HG02588 (cell line): Measurements from ENCODE around the gene JADE1.

ENCODE experiments used
- ATAC-seq: cut with Tn5 transposase; IDR thresholded peaks from one replicate; pipeline ENCODE4 v1.9.1; 2021; ENCODE audit warnings: mild to moderate bottlenecking, moderate library complexity; ENCODE audit not compliant: unreplicated experiment

Gene JADE1

DNA sequence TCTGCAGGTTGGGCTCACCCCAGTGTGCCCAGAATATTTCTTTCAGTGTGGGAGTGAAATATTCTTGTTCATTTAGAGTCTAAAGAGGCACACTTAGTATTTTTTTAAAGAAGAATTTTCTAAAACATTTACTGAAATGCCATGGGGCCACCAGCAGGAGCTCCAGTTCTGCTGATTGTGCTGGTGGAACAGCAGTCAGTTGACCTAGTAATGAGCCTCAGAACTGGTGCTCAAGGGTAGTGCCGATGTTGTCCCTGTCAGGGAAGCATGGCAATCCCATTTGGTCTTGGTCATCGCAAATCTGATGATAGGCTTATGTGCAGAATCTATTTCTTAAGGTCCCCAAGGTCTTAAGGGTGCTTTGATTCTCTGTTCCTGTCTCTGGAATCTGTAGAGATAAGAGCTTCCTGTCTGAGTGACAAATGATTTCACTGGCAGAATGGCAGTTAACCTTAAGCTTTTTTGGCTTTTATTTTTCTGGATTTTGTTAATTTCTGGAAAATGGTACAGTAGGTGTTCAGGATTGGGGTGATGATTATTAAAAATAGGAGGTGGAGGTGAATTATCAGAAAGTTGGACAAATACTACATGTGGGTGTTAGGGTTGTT, 31.3 kb downstream of the JADE1 start:
- ATAC-seq = no peak

DNA sequence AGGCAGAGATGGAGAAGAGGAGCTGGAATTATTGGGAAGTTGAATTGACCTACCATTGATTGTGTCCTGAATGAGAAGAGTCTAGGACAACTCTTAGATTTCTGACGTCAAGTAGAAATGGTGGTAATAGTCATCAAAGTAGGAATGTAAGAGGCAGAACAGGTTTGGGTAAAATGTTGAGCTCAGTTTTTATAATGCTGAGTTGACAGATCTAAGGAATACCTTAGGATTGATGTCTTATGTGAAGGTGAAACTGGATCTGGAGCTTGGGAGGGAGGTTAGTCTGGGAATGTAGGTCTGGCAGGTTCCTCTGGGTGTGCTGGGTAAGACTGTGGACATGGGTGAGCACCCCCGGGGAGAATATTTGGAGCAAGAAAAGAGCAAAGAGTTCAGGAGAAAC, 31.9 kb downstream of the JADE1 start:
- ATAC-seq = no peak

DNA sequence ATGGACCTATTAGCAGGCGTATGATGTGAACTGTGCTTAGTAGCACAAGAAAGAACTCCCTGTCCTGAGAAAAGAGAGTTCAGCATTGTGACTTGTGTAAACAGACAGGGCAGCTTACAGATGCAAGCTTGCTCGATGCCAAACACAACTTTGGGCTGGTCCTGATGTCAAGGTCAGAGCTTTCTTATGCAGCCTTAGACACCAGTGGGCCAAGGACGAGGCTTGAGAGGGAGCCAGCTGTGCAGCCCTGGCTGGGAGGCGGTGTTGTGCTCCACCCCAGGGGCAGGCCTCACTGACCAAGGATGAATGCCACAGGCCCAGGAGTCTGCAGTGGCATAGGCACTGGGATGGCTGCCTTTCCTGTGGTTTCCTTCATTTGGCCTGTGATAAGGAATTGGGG, 35.4 kb downstream of the JADE1 start:
- ATAC-seq = no peak

DNA sequence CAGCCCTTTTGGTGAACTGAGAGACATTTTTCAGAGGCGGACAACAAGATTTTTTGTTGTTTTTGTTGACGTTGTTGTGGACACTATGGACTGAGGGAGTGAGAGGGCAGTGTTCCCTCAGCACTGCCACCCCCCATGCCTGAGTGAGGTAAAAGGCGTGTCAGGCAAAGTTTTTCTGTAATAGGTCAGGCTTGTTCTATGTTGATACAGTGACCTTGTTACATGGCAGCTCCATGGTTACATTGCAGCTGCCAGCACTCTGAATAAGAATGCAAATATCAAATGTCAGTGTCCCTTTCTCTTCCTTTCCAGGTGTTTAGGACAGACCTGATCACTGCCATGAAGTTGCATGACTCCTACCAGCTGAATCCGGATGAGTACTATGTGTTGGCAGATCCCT, 36.6 kb downstream of the JADE1 start:
- ATAC-seq = no peak

DNA sequence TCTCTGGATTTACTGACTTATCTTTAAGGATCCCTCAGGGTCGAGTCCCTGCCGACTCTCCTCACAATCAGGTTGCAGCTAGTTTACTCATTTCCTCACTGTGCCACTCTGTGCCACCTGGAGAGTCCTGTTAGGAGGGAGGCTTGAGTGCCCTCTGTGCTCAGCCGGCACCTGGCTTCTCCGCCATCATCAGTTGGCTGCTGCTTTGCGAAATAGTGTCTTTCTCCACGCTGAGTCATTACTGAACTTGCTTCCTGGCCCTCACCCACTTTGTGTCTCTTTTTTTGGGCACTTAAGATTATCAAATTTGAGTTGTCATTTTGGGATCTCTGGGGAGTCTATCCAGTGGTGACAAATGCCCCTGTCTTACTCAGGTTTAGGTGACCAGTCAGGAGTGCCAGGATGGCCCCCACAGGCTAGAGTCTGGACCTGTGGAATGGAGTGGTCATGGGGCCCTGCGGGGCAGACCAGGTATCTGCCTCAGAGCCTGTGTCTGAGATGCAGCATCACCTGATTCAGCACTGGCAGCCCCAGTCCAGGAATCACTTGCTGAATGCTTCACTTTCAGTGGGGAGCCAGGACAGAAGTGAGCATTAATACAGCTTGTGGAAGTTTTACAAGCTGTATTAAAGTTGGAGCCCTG, 37.7 kb downstream of the JADE1 start:
- ATAC-seq = no peak

DNA sequence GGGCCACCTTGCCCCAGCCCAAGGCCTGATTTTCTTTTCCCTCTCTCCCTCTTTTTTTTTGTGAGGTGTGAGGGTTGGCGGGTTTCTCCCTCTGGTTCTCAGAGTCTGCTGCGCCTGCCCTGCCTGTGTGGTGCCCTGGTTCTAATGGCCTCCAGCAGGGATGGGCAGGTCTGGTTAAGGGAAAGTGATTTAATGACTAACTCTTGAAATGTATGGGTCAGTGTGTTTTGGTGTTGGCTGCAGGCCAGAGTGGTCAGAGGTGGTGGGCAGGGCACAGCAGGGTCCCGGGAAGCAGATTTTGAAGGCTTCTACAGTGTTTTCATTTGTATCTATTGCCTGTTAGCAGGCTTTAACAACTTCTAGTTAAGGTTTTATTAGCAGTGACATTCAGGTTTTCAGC, 39.0 kb downstream of the JADE1 start:
- ATAC-seq = no peak

DNA sequence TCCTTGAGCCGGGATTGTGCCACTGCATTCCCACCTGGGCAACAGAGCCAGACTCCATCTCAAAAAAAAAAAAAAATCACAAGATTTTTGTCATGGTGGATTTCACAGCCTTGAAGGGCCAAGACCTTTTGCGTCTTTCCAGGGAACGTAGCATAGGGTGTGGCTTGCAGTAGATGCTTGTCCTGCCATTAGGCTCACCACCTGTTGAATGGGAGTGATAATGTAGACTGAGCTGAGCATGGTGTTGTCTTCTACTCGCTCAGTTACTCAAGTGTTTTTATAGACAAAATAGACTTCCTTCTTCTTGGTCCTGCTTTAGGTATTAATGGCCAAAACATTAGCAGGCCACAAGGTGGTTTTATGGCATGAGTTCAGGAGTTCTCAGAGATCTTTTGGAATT, 40.8 kb downstream of the JADE1 start:
- ATAC-seq = no peak

DNA sequence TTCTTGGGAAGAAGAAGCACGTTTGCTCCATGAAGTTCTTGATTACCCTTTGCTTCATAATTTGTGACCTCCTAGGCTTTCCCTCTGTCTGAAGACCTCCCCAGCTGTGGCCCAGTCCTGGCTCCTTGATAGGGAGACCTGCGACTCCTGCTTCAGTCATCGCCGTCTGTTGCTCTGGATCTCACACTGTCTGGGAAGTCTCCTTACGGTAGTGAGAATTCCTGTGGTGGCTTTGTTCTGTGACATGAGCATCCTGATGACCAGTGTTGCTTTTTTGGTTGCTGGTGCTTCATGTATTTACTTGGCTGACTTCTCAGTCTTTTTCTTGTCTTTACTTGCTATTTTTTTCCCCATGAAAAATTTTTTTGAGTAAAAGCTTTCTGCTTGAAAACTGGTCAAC, 44.2 kb downstream of the JADE1 start:
- ATAC-seq = no peak

DNA sequence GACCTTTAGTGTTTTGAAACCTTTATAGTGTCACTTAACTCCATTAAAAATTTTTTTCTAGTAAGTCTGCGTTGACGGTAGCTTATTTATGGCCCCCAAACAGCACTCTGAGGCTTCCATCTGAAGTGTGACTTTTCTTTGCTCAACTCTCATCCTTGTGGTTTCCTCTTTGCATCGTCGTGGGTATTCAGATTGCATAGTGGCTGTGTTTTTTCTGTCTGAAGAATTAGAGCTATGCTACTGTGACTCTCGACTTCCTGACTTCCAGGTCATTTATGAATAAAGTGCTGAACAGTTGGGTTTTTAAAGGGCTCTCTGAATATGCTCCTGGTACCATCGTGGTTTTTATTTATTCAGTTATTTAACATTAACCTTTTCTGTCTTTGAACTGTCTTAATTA, 44.9 kb downstream of the JADE1 start:
- peak; percentile 73 for ATAC-seq

DNA sequence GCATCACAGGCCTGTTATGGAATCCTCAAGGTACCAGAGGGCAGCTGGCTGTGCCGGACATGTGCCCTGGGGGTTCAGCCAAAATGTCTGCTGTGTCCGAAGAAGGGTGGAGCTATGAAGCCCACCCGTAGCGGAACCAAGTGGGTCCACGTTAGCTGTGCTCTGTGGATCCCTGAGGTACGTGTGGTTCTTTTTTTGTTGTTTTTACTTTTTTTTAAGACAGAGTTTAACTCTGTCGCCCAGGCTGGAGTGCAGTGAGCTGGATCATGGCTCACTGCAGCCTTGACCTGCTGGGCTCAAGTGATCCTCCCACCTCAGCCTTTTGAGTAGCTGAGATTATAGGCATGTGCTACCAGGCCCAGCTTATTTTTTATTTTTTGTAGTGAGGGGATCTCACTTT, 46.1 kb downstream of the JADE1 start:
- no peak for ATAC-seq

DNA sequence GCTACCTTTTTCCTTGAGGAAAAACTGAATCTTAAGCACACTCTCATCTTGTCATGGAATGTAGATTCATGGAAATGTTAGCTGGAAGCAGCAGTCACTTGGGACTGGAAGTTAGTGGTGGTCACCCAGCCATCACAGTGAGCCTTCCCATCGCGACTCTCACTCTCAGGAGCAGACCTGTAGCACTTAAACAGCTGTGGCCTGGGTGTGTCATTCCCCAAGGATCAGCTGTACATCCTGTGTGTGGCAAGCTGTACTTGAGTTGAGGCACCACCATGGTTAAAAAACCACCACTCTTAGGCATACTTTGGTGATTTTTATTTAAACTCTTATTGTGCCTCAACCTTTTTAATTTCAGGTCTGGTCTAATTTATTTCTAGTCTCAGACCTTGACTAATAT, 46.7 kb downstream of the JADE1 start:
- no peak for ATAC-seq

DNA sequence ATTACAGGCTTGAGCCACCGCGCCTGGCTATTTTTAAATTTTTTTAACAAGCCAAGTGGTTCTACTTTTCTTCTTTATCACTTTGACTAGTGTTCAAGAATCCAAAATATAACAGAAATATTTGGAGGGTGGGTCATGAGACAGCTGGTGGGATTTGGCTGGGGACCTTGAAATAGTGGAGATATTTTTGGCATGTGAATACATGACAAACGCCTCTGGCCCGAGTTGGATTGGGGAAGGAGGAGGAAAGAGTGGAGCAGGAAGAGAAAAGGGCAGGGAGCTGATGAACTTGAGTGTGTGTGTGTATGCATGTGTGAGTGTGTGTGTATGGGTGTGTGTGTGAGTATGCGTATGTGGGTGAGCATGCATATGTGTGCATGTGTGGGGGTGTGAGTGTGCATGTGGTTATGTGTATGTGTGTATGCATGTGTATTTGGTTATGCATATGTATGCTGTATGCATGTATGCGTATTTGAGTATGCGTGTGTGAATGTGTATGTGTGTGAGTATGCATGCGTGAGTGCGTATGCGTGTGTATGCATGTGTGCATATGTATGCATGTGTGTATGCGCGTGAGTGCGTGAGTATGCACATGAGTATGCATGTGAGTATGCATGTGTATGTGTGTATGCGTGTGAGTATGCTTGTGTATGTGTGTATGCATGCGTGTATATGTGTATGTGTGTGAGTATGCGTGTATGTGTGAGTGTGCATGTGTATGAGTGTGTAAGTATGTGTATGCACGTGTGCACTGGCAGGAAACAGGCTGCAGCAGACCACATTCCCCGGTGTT, 49.6 kb downstream of the JADE1 start:
- no peak for ATAC-seq

DNA sequence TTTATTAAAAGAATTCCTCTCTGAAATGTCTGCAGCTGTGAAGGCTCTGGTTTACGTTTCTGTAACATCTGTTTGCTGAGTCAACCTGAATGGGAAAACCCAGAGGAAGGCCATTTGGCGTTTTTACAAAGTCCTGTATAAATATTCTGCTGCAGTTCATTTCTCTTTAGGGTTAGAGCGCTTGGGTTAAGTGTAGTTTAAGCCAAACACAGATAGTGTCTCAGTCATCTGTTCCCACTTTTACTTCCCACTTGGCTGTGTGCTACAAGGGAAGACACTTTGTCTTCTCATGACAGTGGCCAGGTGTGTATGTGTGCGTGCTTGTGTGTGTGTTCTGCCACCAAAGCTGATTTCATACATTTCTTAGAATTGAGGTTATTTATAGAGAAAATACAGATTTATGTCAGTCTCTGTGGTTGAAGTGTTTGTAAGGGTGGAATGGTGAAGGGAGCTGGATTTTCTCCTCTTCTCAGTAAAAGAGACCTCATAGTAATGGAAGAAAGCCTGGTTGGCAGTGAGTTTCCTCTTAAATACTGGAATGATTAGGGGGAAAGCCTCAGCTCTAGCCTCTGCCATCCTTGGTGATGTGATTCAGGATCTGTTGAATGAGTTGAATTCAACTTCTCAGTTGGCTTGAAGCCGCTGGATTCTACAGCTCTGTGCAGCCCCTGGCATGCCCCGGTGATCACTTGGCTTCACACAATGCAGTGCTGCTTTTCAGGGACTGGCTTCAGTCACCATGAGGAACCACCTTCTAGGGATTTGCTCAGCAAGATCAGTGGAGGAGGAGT, 50.6 kb downstream of the JADE1 start:
- ATAC-seq = no peak

DNA sequence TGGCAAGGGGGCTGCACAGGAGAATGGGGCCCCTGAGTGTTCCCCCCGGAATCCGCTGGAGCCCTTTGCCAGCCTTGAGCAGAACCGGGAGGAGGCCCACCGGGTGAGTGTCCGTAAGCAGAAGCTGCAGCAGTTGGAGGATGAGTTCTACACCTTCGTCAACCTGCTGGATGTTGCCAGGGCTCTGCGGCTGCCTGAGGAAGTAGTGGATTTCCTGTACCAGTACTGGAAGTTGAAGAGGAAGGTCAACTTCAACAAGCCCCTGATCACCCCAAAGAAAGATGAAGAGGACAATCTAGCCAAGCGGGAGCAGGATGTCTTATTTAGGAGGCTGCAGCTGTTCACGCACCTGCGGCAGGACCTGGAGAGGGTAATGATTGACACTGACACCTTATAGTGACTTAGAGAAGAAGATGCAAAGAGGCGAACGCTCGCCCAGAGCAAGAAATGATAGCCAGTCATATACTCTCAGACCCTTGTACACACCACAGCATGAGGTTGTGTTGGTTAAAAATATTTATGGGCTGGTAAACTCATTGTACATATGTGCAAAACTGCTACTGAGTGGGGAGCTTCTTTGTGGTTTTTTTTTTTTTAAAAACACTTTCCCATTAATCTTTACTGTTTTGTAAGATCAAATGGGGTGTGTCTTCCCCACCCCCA, 52.5 kb downstream of the JADE1 start:
- ATAC-seq = peak; percentile 17

DNA sequence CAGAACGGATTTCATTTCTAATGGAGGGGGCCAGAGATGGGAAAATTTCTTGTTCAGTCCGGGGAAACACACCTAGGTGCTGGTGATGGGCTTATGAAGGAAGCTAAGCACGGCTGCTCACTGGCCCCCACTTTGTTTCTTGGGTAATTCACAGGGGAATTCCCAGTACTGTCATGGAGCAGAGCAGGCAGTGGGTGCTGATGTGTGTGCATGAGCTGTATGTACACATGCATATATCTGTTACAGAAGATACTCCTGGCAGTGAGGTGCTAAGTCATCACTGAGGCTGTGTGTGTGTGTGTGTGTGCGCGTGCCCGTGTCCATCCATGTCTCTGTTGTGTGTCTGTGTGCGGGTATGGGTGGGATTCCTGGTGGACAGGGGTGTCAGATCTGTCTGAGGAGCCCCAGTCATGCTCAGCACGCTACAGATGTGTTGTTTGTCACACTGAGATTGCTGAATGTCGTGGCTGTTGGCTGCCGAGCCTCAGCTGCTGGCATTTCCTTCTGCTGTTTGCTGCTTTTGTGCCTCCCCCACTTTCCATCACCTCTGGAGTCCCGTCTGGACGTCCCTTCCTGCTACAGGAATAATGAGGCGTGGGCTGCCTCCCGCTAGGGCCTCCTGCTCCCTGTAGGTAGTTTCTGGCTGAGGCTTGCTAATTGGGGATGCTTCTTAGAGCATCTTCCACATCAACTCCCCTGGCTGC, 53.3 kb downstream of the JADE1 start:
- ATAC-seq = peak; percentile 73

DNA sequence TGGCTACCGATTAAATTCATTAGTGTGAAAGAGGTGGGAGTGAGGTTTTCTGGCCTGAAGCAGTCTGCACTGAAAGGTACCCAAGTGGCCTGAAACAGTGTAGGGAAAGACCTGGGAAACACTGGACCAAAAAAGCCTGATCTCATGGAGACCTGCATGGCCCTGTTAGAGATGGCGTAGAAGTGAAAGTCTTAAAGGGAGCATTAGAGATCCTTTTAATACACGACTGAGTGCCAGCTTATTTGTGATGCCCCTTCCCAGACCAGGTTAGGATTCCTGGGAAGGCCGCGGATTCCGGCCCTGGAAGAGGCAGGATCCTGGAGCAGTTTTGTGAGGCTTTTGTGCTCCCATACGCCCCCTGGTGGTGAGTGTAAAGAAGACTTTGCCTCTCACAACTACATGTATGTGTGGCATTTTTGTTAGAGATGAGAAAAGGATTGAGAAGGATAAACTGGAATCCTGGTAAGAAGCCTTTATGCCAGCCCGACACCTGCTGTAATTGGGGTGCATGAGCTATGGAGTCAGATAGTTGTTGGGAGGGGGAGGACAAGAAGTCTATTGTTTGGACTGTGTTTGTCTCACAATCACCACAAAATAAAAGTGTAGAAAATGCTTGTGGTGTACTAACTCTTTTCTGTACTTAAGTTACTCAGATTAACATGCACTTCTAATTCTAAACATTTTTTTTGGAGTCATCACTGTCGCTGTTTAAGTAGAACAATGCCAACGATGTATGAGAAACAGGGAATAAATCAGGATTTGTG, 54.0 kb downstream of the JADE1 start:
- peak; percentile 1 for ATAC-seq

DNA sequence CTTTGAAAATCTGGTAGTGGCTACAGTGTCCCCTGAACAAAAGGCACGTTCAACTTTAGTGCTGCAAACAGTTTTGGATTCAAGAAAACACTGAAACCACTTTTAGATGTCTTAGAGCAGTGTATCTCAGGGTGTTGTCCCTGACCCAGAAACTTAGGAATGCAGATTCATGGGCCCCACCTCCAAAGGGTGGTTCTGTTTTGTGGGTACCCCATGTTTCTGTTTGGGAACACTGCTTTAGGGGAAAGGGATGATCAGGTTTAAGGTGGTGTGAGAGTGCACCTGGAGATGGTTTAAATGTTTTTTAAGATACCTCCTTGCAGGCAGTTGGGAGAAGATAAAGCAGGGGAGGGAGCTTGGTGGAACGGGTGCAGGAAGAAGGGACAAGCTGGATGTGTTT, 55.6 kb downstream of the JADE1 start:
- no peak for ATAC-seq

DNA sequence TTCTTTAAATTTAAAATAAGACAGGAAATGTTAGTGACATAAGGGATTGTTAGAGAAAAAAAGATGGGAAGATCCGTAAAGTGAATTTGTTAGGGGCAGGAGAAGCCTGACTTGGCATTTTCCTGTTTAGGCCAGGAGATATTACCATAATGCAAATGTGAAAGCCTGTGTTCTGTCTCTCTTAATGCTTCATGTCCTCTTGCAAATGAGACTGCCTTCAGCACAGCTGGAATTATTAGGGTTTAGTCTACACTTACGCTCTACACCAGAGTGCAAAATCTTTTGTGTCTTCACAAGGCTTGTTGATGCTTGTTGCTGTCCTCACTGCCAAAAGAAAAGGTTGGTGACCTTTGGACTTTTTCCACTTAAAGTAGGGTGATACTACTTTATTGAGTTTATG, 56.8 kb downstream of the JADE1 start:
- ATAC-seq = no peak

DNA sequence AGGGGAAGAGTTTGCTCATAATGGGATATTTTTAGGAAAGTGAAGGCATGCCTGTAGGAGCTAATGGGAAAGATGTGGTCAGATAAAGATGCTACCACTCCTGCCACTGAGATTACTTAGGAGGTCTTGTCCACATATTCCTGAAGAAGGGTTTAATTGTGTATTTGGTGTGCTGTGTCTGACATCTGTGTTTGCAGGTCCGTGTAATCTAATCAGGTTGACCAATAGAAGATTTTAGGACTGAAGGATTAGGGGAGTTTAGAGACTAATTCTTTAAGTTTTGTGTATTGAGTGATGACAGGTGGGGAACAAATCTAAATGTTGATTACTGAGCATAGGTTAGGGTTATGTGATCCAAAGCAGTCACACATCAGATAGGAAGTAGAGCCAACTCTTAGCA, 57.2 kb downstream of the JADE1 start:
- ATAC-seq = no peak

DNA sequence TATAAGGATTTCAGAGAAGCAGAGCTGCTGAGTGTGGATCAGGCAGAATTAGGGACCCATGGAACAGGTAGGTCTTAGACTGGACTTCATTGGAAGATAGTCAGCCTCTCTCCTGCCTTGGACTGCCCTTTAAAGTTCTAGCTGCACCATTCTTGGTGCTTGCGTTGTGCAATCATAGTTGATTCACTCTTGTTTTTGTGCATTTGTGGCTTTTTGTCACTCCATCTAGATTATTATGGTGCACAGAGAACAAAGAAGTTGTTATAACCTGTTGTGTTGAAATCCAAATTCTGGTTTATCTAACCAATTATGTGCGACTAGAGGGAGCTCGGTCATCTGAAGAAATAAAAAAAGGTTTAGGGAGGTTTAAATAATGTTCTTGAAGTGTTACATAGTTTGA, 59.3 kb downstream of the JADE1 start:
- ATAC-seq = no peak
